Epithelial cell of umbilical artery (primary cell): ENCODE measurements around the gene SUCLG1. TPM values are rescaled to one million over a fixed set of nuclear protein-coding genes. Genes with fewer than 3 reads are reported as not detected.

Experiments
- total RNA-seq: library from RNA; depleted of rRNA; stranded (reverse); fragments of >200 nt; gene quantifications from 2 replicates; pipeline ENCODE4 v1.2.3, GENCODE V29; 2014

Gene SUCLG1
- 52.6 and 71.3 TPM in 2 replicates for total RNA-seq

GRCh38 chr2:84459018-84459943 is at the start of gene SUCLG1:
TSS of gene SUCLG1 (minus strand) at chr2:84459280. CDS start at chr2:84459269, 11 bp downstream.

Other genes with a start within 250 kb of the SUCLG1 start
- under 0.01 and 0.15 TPM in 2 replicates for gene DNAH6, start 57.2 kb upstream of the SUCLG1 start, total RNA-seq